GM21737 (cell line): Measurements from ENCODE around the gene DNAJC10.
"Not testable (repeated sequence)": the region's sequence is repeated elsewhere in the genome, so short reads cannot be mapped to it uniquely, and the experiment has no call there.

Experiments
- ATAC-seq: cut with Tn5 transposase; IDR thresholded peaks from one replicate; pipeline ENCODE4 v1.9.1; 2021; ENCODE audit warnings: mild to moderate bottlenecking, moderate library complexity; ENCODE audit not compliant: unreplicated experiment

The DNAJC10 gene

GRCh38 chr2:182719116-182719515, 3.1 kb downstream of the DNAJC10 start:
- not testable (repeated sequence) for ATAC-seq

- ATAC-seq, result no peak
Observed at GRCh38 chr2:182724656-182725055, 8.6 kb downstream of the DNAJC10 start.

GRCh38 chr2:182726473-182726872, 10.4 kb downstream of the DNAJC10 start:
- ATAC-seq, result no peak

GRCh38 chr2:182728014-182728413, 12.0 kb downstream of the DNAJC10 start:
- no peak for ATAC-seq

- no peak for ATAC-seq
Observed at GRCh38 chr2:182729710-182730339, 13.8 kb downstream of the DNAJC10 start.

GRCh38 chr2:182730486-182730885, 14.4 kb downstream of the DNAJC10 start:
- ATAC-seq, result no peak

GRCh38 chr2:182732736-182733135, 16.7 kb downstream of the DNAJC10 start:
- ATAC-seq, result no peak

GRCh38 chr2:182733572-182733971, 17.5 kb downstream of the DNAJC10 start:
- no peak for ATAC-seq

- not testable (repeated sequence) for ATAC-seq
Observed at GRCh38 chr2:182736856-182737255, 20.8 kb downstream of the DNAJC10 start.

- no peak for ATAC-seq
Observed at GRCh38 chr2:182740701-182741100, 24.6 kb downstream of the DNAJC10 start.

GRCh38 chr2:182741620-182742019, 25.6 kb downstream of the DNAJC10 start:
- ATAC-seq, result no peak

GRCh38 chr2:182744490-182744889, 28.4 kb downstream of the DNAJC10 start:
- ATAC-seq, result no peak

GRCh38 chr2:182745061-182745460, 29.0 kb downstream of the DNAJC10 start:
- no peak for ATAC-seq

- not testable (repeated sequence) for ATAC-seq
Observed at GRCh38 chr2:182745894-182746293, 29.8 kb downstream of the DNAJC10 start.

GRCh38 chr2:182754231-182754630, 38.2 kb downstream of the DNAJC10 start:
- ATAC-seq, result no peak

GRCh38 chr2:182758379-182758778, 42.3 kb downstream of the DNAJC10 start:
- ATAC-seq, result no peak

- ATAC-seq, result no peak
Observed at GRCh38 chr2:182761903-182762302, 45.8 kb downstream of the DNAJC10 start.

- ATAC-seq, result no peak
Observed at GRCh38 chr2:182763311-182763912, 47.4 kb downstream of the DNAJC10 start.

- no peak for ATAC-seq
Observed at GRCh38 chr2:182766626-182767025, 50.6 kb downstream of the DNAJC10 start.

GRCh38 chr2:182767578-182767977, 51.5 kb downstream of the DNAJC10 start:
- no peak for ATAC-seq

GRCh38 chr2:182768950-182769349, 52.9 kb downstream of the DNAJC10 start:
- ATAC-seq, result not testable (repeated sequence)

- ATAC-seq, result no peak
Observed at GRCh38 chr2:182779323-182779722, 63.3 kb downstream of the DNAJC10 start.

- ATAC-seq, result not testable (repeated sequence)
Observed at GRCh38 chr2:182781099-182781498, 65.0 kb downstream of the DNAJC10 start.
